Right cardiac atrium (tissue), 5 donors: Measurements from ENCODE around the gene S100A1. TPM values are rescaled to one million over a fixed set of nuclear protein-coding genes. Genes with fewer than 3 reads are reported as not detected.

Experiments
- polyA plus RNA-seq: library from polyadenylated mRNA; stranded (reverse); fragments of 200-250 nt; gene quantifications from one replicate; pipeline ENCODE4 v1.2.3, GENCODE V29; 2013
- total RNA-seq, 4 donors: library from RNA; stranded (reverse); fragmentation: NEBNext Ultra II Directional; extraction: Animal tissue kit (Norgen Biotek cat#: 25700); gene quantifications; one replicate each; pipeline ENCODE4 v1.2.1, GENCODE V29; 2021
- donor health status: healthy with polysubstance abuse.
- donor health status: DM: no; HTN: yes; CAD: no.
- donor health status: DM: no; HTN: no; CAD: no.
- donor health status: DM: no; HTN: yes; CAD: no; lungs with severe emphysema.
- donor health status: DM: yes; HTN: yes; CAD: no.

Gene S100A1
- total and polyA plus RNA-seq, 5 donors = 1,233 to 2,571 (median 1,739) TPM

Other genes with a start within 250 kb of the S100A1 start
- gene S100A8, start 237.4 kb upstream of the S100A1 start, total RNA-seq = 10 to 100 TPM; 27.5 to 98.1 (median 66.9) TPM
- gene S100A8, start 237.4 kb upstream of the S100A1 start, polyA plus RNA-seq = 42.3 TPM
- gene S100A7A, start 211.9 kb upstream of the S100A1 start, total RNA-seq = not detected
- not detected for gene S100A7A, start 211.9 kb upstream of the S100A1 start, polyA plus RNA-seq
- not detected for gene S100A7, start 167.8 kb upstream of the S100A1 start, total RNA-seq
- not detected for gene S100A7, start 167.8 kb upstream of the S100A1 start, polyA plus RNA-seq
- 100 to 1,000 TPM; 334 to 461 (median 411) TPM for gene S100A6, start 92.4 kb upstream of the S100A1 start, total RNA-seq
- 819 TPM for gene S100A6, start 92.4 kb upstream of the S100A1 start, polyA plus RNA-seq
- not detected for gene S100A5, start 87.5 kb upstream of the S100A1 start, total RNA-seq
- gene S100A5, start 87.5 kb upstream of the S100A1 start, polyA plus RNA-seq = not detected
- 100 to 1,000 TPM in 3 of 4 donors, 10 to 100 TPM in 1; 95.9 to 243 (median 148) TPM for gene S100A4, start 82.6 kb upstream of the S100A1 start, total RNA-seq
- gene S100A4, start 82.6 kb upstream of the S100A1 start, polyA plus RNA-seq = 329 TPM
- gene S100A3, start 79.2 kb upstream of the S100A1 start, total RNA-seq = 1 to 10 TPM in 2 of 4 donors, under 1 TPM in 2; 0.54 to 2.0 (median 1.1) TPM
- gene S100A3, start 79.2 kb upstream of the S100A1 start, polyA plus RNA-seq = 1.6 TPM
- 1 to 10 TPM in 1 of 4 donors, under 1 TPM in 3; 0.92 to 1.2 (median 0.97) TPM for gene S100A2, start 62.6 kb upstream of the S100A1 start, total RNA-seq
- gene S100A2, start 62.6 kb upstream of the S100A1 start, polyA plus RNA-seq = 3.7 TPM
- gene S100A16, start 15.3 kb upstream of the S100A1 start, total RNA-seq = 10 to 100 TPM; 42.6 to 56.1 (median 44.3) TPM
- gene S100A16, start 15.3 kb upstream of the S100A1 start, polyA plus RNA-seq = 73.9 TPM
- 1 to 10 TPM; 2.5 to 5.6 (median 3.8) TPM for gene S100A14, start 12.1 kb upstream of the S100A1 start, total RNA-seq
- gene S100A14, start 12.1 kb upstream of the S100A1 start, polyA plus RNA-seq = 4.3 TPM
- gene S100A13, start 929 bp upstream of the S100A1 start, total RNA-seq = 100 to 1,000 TPM; 183 to 265 (median 220) TPM
- gene S100A13, start 929 bp upstream of the S100A1 start, polyA plus RNA-seq = 295 TPM
- 10 to 100 TPM; 56.1 to 75.3 (median 66.1) TPM for gene CHTOP, start 5.6 kb downstream of the S100A1 start, total RNA-seq
- 65.0 TPM for gene CHTOP, start 5.6 kb downstream of the S100A1 start, polyA plus RNA-seq
- gene SNAPIN, start 30.3 kb downstream of the S100A1 start, total RNA-seq = 10 to 100 TPM; 42.8 to 66.3 (median 53.7) TPM
- 75.4 TPM for gene SNAPIN, start 30.3 kb downstream of the S100A1 start, polyA plus RNA-seq
- 10 to 100 TPM; 66.9 to 85.0 (median 70.2) TPM for gene ILF2, start 42.6 kb downstream of the S100A1 start, total RNA-seq
- 45.6 TPM for gene ILF2, start 42.6 kb downstream of the S100A1 start, polyA plus RNA-seq
- gene NPR1, start 50.3 kb downstream of the S100A1 start, total RNA-seq = 10 to 100 TPM; 21.2 to 31.2 (median 25.5) TPM
- 26.0 TPM for gene NPR1, start 50.3 kb downstream of the S100A1 start, polyA plus RNA-seq
- 10 to 100 TPM; 30.6 to 41.8 (median 33.7) TPM for gene INTS3, start 99.6 kb downstream of the S100A1 start, total RNA-seq
- gene INTS3, start 99.6 kb downstream of the S100A1 start, polyA plus RNA-seq = 26.4 TPM
- 10 to 100 TPM; 16.9 to 22.0 (median 20.1) TPM for gene SLC27A3, start 147.0 kb downstream of the S100A1 start, total RNA-seq
- 26.5 TPM for gene SLC27A3, start 147.0 kb downstream of the S100A1 start, polyA plus RNA-seq